Measurements from ENCODE around the gene PCBP3. TPM values are rescaled to one million over a fixed set of nuclear protein-coding genes. Genes with fewer than 3 reads are reported as not detected.

PCBP3 gene
- total and polyA plus RNA-seq, 2 of the 13 experiments (the other 11 are each of a cell fraction or from before 2014, with no cell fraction given) = not detected

DNA sequence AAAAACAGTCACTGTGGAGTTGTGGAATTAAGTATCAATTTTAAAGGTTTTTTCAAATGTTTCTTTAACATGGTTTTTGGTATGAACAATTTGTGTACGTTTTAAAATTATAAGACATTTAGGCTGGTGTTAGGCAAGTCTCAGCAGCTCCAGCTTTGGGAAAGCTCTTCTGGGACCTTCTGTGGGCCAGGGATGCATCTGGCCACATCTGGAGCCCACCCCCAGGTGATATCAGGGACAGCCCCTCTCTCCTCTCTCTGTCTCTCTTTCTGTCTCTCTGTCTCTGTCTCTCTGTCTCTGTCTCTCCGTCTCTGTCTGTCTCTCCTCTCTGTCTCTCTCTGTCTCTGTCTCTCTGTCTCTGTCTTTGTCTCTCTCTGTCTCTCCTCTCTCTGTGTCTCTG lies 336.7 kb downstream of the PCBP3 start (continued):
- TF ChIP-seq, protein P1, sequence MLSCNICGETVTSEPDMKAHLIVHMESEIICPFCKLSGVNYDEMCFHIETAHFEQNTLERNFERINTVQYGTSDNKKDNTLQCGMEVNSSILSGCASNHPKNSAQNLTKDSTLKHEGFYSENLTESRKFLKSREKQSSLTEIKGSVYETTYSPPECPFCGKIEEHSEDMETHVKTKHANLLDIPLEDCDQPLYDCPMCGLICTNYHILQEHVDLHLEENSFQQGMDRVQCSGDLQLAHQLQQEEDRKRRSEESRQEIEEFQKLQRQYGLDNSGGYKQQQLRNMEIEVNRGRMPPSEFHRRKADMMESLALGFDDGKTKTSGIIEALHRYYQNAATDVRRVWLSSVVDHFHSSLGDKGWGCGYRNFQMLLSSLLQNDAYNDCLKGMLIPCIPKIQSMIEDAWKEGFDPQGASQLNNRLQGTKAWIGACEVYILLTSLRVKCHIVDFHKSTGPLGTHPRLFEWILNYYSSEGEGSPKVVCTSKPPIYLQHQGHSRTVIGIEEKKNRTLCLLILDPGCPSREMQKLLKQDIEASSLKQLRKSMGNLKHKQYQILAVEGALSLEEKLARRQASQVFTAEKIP (CRISPR knock-in tag; IDR thresholded peaks at IDR 0.05; ENCODE audit: borderline replicate concordance) = no peak
- TF ChIP-seq SATB2 (CRISPR knock-in tag; IDR thresholded peaks at IDR 0.05) = no peak
- no peak for TF ChIP-seq STAT5B (CRISPR knock-in tag; IDR thresholded peaks at IDR 0.05)
- no peak for TF ChIP-seq MLXIP (CRISPR knock-in tag; IDR thresholded peaks at IDR 0.05; ENCODE audit: borderline replicate concordance)

DNA sequence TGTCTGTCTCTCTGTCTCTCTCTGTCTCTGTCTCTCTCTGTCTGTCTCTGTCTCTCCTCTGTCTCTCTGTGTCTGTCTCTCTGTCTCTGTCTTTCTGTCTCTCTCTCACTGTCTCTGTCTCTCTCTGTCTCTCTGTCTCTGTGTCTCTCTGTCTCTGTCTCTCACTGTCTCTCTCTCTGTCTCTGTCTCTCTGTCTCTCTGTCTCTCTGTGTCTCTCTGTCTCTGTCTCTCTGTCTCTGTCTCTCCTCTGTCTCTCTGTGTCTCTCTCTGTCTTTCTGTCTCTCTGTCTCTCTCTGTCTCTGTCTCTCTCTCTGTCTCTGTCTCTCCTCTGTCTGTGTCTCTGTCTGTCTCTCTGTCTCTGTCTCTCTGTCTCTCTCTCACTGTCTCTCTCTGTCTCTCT lies 337.2 kb downstream of the PCBP3 start:
- ATAC-seq (no peak), FAIRE-seq (no peak), DNase-seq (ENCODE audit: low spot score) (no peak)
- Histone ChIP-seq H3K9ac (ENCODE audit: insufficient read depth, low read depth, low read length) (no peak overlapping the region), H3K36me3 (replicated peaks in 1 of 2; ENCODE audit: control insufficient read depth in 1 of 2, insufficient read depth in 2 of 2, low read length in 2 of 2) (no peaks in the 10 kb centered on the region), H3K79me2 (ENCODE audit: insufficient read depth, low read length) (no peaks in the 10 kb centered on the region), H3K9me3 (ENCODE audit: low read length) (no peaks in the 10 kb centered on the region), H3K27ac (ENCODE audit: extremely low read length, insufficient read depth, low read length) (no peak overlapping the region), H2AFZ (ENCODE audit: low read length) (no peak overlapping the region), H4K20me1 (ENCODE audit: insufficient read depth, low read length) (no peaks in the 10 kb centered on the region), H3K4me1 (ENCODE audit: insufficient read depth, low read length) (peaks cover 17% of the 10 kb centered on the region), H3K27me3 (ENCODE audit: control insufficient read depth in 1 of 2, insufficient read depth in 2 of 2, low read length in 2 of 2) (peaks cover 3 to 36% of the 10 kb centered on the region in 2 experiments; a peak in 4 of 5 replicates), H3K4me2 (ENCODE audit: low read depth, low read length) (peak overlapping the region; percentile 88; the same call in 1 of the 2 replicates), H3K4me3 (replicated peaks in 1 of 3; ENCODE audit: insufficient read depth in 1 of 3, low read depth in 2 of 3, low read length in 3 of 3) (no peak overlapping the region)
- intact Hi-C loops (cut with micrococcal nuclease; ENCODE audit: unreplicated experiment) = no loop called here
- ChIA-PET POLR2A (no interaction called here), CTCF (ENCODE audit: low intra/inter-chr PET ratio, low total read pairs) (no interaction called here)
- no TSS peak for BruUV-seq (replicated peaks)
- in situ Hi-C loops (cut with HindIII; ENCODE audit: extremely low pct_ligation_motif_present, low pct_unique_long_range_greater_than_20kb) = no loop called here
- no peak for TF ChIP-seq RBAK (CRISPR knock-in tag; IDR thresholded peaks at IDR 0.05)
- 0 out of 2 replicates have a peak, but pooled peaks have one; percentile 74 for TF ChIP-seq EZH2 (conservative IDR thresholded peaks at IDR 0.05; ENCODE audit: low read depth, low read length)

Data from HepG2 (cell line).